Stromal cell of bone marrow (primary cell): ENCODE measurements around the gene CSRP1.
A peak's percentile ranks its signal among the peaks of the same experiment; 100 is the strongest.
"Not testable (repeated sequence)": the region's sequence is repeated elsewhere in the genome, so short reads cannot be mapped to it uniquely, and the experiment has no call there.

ENCODE experiments used
- DNase-seq: peaks from one replicate; pipeline ENCODE4 v3.0.0-alpha.2; 2012; ENCODE audit warnings: low read depth

The CSRP1 gene

DNA sequence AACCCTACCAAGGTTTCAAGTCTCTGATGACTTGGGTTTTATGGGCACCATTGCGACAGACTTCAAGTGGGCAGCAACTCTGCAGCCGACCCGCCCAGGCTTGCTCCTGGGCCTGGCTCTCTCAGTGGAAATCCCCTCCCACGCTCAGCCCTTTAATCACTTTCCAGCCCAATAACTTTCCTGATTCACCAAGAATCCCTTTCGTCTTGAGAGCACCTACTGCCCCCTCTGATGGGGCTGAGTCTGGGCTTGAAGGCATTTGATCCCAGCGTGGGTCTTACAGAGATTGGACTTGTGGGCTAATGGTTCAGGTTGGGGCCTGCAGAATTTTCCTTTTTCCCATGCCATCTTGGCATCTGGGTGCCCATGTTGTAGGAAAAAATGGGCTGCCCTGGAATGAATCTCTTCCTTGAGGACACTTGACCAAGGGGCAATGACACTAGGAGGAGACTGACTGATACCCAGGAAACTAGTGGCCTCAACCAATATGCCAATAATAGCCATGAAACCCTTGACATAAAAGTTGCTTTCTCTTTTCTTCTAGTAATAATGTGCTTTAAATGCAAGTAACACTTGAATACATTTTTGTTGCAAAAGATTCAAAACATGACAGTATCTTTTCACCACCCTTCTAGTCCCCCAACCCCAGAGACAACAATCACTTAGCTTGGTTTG, 30.1 kb downstream of the CSRP1 start:
- no peak for DNase-seq

DNA sequence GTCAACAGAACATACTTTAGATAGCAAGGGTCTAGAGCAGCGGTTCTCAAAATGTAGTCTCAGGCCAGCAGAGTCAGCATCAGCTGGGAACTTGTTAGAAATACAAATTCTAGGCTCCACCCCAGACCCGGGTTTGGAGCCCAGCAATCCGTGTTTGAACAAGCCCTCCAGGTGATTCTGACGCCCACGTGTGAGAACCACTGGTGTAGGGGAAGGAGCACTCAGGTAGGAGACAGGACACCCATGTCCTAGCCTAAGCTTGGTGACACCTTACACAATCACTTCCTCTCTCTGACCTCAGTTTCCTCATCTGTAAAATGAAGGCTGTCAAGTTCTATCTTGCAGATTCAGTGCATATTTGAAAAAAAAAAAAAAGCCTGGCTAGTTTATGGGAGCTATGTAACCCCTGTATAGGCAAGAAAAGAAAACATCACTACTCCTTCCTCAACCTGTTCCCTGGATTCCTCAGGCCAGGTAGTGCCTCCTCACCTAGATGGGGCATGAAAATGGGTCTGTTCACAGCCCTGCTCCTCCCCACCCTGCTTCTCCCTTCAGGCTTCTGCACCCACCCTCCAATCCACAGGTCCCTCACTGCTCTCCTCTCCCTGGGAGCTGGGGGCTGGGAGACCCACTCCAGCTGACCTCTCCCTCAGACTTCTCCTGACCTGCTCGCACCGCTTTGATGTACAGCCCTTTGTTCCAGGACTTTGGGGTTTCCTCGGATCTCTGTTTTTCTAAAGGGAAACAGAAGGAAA, 30.8 kb downstream of the CSRP1 start:
- DNase-seq = no peak

DNA sequence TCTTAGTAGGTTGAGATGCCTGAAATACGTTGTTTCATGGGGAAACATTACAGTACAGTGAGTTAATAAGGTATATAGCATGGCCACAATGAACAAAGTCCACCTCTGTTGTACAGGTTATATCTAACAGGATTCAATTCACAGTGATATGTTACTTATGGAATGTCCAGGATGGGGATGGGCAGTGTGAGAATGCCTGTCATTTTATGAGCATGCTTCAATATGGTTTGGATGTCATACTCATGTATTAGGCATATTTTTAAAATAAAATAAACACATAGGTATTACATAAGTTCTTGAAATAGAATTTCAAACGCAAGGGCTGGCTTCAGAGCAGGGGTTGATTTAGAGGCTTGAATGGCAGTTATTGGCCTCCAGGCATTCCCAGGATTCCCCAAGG, 31.8 kb downstream of the CSRP1 start:
- no peak for DNase-seq

DNA sequence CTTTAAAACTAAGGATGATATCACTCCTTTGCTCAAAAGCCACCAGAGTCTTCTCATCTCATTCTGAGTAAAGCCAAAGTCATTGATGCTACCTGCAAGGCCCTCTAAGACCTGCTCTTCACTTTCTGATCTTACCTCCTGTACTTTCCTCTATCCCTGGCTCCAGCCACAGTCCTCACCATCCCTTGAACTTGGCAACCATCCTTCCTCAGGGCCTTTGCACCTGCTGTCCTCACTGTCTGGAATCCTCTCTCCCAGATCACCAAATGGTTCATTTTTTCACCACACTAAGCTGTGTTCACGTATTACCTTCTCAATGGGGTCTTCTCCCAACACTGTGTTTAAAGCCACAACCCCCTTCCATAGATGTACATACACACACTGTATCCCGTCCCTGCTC, 33.6 kb downstream of the CSRP1 start:
- no peak for DNase-seq

DNA sequence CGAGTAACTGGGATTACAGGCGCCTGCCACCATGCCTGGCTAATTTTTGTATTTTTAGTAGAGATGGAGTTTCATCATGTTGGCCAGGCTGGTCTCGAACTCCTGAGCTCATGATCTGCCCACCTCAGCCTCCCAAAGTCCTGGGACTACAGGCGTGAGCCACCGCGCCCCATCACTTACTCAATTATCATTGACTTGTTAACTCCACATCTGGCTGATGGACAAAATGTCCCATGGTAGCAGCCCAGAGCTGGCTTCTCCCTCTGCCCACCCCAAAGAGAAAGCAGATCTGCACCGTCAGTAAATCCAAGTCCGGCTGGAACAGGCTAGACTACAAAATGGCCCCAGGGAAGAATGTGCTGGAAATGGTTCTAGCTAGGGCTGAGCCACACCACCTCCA, 34.6 kb downstream of the CSRP1 start:
- DNase-seq = not testable (repeated sequence)

DNA sequence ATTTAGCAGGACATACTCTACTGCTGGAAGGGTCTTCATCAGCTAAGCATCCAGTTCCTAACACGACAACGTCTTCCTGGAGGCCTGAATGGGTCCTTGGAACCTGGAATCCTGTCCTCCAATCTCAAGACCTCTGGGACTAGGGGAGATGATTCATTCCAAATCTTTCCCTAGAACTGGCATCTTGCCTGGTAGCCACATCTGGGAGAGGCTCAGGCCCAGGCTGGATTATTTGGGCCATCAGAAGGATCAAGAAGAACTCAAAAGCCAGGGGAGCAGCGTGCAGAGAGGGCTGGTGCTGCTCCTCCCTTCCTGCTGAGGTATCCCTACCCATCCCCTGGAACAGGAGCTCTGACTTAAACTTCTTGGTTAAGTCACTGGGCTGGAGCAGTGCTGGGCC, 35.2 kb downstream of the CSRP1 start:
- peak; percentile 84 for DNase-seq

DNA sequence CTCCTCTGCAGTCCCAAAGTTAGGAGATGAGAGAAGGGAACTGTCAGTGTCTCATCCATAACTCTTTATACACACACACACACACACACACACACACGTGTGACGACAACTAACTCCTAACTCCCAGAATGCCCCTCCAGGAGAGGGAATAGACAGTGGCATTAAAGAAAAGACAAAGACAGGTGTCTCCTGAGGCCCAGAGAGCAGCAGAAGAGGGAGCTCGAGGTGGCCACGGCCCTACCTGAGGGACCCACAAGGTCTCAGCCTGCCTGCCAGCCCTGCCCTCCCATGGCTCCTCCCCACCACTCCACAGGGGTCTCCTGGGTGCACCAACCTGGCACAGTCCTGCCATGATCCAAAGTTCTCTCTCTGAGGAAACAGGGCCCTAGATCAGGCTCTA, 36.3 kb downstream of the CSRP1 start:
- DNase-seq = no peak

DNA sequence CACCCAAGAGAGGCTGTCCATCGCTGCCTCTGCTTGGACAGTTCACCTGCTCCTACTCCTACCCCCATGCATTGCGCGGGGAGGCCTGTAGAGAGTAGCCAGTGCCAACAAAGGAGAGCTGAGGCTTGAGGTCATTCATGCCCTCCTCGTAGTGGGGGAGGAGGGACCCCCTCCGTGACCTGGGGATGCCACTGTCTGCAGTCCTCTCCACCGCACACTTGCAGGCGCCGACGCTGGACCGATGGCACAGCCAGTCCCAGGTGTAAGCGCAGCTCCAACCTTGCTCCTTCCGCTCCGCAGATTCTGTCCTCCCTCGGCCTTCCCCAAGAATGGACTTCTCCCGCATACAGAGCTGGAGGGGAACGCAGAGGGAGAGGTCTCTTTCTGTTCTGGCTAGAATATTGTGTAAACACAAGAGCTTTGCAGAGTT, 37.3 kb downstream of the CSRP1 start:
- DNase-seq = no peak

DNA sequence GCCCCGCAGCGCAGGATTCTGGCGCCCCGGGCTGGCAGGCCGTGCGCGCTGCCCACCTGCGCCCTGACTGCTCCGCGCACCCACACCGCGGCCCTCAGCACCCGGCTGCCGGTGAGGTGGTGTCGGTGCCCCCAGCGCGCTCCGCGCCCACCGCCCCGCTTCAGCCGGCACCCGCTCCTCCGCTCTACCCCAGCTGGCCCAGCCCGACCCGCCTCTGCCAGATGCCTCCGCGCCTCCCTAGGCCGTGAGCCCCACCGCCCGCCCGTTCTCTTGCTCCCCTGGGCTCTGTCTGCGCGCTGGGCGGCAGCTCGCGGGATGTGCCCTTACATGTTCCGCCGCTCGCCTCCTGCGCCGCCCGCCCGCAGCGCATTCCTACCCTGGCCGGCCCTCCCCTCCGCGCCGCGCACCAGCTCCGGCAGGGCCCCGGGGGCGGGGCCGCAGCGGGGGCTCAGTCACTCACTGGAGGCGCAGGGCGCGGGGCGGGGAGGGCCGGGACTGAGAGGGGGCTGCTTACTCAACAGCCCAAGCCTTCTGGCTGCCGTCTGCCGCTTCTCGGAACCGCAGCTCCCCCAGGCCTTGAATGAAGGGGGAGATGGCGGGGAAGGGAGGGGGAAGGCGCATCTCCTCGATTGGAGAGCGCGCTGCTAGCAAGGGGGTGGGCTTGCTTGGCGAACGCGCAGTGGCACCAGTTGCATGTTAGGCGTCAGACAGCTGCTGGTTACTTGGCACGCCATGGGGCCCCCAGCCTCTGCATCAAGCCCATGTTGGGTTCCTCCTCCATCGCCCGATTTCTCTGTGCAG, 37.9 kb downstream of the CSRP1 start, which contains the start of gene PHLDA3:
Gene PHLDA3, minus strand, starts transcription at position 345 of the 801 bp plus-strand sequence. CDS start 402 bp downstream, outside the sequence.
- DNase-seq = peak; percentile 91

DNA sequence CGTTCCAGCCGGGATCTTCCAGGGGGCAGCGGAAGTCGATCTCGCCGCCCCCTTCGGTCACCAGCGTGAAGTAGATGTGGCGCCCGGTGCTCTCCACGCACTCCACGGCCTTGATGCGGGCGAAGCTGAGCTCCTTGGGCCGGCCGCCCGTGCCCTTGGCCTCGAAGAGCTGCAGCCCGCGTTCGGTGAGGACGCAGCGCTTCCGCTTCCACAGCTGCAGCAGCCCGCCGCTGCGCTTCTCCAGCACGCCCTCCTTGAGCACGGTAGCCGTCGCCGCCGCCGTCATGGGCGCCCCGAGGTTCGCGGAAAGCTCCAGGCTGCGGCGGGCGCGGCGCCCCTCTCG, 38.5 kb downstream of the CSRP1 start:
- DNase-seq = no peak

DNA sequence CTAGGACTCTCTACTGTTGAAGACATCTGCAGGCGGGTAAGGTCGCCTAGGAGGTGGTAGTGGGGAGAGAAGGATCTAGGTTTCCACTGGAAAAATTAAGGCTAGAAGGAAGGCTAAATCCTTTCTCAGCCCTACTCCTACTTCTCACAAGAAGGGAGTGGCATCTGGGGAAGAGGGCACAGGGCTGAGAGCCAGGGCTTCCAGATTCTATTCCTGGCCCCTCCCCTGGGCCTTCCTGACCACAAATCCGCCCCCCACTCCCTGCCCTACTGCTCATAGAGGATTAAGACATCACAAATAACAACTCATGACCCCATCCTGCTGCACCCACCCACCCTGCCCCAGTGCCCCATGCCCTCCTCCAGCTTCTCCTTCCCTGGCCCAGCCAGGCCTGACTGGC, 40.4 kb downstream of the CSRP1 start:
- no peak for DNase-seq

DNA sequence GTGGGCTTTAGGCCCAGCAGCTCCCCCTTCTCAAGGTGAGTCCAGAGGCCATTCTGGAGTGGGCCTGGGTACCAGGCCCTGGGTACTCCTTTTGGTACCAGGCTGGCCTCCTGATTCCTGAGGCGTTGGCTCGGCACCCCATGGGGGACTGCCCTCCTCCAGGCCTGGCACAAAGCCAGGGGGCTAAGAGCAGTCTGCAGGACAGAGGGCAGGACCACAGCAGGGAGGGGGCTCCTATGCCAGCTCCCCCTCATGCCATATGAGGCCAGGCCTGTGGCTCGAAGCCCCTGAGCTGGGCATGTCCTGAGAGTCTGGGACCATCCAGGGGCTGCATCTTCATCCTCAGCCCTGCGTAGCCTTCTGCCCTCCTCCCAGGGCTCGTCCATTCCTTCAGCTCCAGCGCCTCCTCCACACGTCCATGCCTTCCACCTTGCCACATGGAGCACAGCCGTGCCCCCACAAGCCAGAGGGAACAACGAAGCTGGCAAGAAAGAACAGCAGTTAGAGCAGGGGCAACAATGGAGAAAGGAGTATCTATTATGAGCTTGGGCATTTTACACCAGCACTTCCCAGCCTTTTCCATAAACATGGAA, 41.1 kb downstream of the CSRP1 start:
- no peak for DNase-seq

DNA sequence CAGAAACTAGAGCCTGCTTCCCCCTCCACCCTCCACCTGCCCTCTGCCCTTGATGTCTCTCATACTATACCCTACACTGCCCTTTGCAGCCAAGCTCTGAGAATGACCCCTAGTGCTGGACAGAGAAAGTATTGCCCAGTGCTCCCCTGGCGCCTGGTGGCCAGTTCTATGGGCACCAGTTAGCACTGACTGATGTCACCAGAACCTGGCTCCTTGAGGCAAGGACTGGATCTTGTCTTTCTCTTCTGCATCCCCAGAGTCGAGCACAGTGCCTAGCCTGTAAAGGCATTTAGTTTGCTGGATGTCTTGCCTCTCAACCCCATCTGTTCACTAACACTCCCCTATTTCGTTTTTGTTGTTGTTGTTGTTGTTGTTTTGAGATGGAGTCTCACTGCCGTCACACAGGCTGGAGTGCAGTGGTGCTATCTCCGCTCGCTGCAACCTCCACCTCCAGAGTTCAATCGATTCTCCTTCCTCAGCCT, 43.8 kb downstream of the CSRP1 start:
- no peak for DNase-seq

DNA sequence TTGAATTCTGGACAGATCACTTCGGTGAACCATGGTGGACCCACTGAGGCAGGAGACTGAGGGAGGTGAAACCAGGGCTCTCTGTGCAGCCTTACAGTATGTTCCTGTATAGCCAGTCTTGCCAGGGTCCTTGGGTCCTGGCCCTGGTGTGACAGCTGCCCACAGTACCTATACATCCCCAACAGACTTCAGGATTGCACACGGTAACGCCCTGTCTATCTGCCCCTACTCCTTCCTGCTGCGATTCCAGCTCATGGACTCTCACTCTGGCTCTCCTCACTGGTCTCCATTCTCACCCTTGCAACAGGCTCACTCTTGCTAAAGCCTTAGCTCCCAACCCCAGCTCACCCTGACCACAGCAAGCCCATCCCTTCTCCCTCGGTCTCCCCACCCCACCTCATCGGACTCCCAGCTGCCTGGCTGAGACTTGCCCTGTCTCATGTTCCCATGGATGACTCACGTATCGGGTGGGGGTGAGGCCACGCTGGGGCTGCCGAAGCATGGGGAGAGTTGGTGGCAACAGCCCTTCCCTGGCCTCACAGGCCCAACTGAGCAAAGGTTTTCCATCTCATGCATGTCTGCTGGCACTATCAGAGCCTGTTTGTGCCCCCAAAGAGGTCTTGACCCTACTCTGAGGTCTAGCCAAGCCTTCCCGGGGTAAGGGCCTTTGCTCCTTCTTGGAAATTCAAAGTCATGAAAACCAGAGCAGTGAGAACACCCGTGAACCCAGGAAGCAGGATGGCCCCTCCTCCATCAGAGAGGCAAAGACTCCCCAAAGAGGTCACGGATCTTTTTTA, 45.1 kb downstream of the CSRP1 start:
- peak; percentile 99 for DNase-seq

DNA sequence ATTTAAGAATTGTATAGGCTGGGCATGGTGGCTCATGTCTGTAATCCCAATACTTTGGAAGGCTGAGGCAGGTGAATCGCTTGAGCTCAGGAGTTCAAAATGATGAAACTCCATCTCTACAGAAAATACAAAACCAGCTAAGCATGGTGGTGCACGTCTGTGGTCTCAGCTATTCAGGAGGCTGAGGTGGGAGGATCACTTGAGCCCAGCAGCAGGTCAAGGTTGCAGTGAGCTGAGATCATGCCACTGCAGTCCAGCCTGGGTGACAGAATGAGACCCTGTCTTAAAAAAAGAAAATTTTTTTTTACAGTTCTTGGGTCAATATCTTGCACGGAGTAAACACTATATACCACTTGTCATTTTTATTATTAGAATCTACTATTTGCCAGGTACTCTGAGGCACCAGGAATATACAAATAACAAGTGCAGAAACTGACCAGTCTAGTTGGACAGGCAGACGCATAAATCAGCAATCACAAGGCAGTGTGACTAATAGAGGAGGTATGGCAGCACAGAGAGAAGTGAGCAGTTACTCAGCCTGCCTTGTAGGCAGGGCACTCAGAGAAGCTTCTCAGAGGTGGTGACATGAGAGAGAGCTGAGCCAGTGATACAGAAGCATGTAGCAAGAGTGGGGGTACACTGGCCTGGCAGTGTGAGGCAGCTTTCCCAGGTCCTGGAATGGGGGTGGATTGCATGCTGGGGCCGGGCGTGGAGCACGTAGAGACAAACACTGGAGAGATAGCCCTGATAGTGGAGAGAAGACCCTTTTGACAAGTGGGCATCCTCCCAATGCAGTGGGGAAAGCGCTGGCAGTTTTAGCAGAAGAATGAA, 45.9 kb downstream of the CSRP1 start:
- DNase-seq = peak; percentile 96

DNA sequence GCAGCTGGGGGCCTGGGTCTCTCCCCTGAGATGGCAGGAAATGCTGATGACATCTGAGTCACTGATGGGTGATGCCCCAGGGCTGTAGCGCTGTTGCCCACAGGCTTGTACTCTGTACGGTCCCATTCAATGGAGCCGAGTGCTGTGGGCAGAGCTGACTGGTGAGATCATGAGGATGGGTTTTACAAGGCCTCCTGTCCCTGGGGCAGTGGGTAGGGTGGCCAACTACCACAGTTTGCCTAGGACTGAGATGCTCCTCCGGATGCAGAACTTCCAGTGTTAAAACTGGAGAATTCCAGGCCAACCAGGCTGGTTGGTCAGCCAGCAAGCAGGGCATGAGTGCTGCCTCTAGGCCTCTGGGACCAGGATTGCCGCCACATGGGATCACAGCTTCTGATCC, 47.1 kb downstream of the CSRP1 start:
- no peak for DNase-seq

DNA sequence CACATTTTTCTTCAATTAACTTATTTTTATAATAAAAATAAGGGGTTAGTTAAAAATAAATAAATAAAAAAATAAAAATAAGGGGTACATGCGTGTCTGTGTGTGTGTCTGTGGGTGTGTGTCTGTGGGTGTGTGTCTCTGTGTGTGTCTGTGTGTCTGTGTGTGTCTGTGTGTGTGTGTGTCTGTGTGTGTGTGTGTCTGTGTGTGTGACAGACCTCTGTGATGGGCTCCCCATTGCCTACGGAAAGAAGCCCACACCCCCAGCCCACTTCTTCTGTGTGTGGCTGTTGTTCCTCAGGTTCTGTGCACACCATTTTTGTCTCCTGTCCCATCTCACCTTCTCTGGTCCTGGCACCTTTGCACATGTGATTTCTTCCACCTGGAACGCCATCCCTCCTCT, 47.9 kb downstream of the CSRP1 start:
- no peak for DNase-seq

DNA sequence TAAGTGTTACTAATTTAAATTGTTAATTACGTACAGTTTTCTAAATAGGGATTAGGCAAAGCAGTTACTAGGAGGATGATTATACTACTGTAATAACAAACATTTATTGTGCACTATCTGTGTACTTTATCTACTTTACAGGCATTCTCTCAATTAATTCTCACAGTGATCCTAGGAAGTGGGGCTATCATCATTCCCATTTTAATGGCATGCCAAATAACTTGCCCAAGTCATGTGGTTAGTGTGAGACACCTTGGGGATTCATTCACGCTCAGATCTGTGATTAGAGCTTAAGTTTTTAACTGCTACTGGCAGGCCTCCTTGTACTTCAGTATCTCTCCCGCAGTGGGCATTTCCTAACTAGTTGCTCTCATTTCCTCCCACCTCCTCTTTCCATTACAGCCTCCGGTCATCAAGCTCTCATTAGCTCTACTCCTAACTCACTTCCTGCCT, 49.4 kb downstream of the CSRP1 start:
- DNase-seq = no peak

DNA sequence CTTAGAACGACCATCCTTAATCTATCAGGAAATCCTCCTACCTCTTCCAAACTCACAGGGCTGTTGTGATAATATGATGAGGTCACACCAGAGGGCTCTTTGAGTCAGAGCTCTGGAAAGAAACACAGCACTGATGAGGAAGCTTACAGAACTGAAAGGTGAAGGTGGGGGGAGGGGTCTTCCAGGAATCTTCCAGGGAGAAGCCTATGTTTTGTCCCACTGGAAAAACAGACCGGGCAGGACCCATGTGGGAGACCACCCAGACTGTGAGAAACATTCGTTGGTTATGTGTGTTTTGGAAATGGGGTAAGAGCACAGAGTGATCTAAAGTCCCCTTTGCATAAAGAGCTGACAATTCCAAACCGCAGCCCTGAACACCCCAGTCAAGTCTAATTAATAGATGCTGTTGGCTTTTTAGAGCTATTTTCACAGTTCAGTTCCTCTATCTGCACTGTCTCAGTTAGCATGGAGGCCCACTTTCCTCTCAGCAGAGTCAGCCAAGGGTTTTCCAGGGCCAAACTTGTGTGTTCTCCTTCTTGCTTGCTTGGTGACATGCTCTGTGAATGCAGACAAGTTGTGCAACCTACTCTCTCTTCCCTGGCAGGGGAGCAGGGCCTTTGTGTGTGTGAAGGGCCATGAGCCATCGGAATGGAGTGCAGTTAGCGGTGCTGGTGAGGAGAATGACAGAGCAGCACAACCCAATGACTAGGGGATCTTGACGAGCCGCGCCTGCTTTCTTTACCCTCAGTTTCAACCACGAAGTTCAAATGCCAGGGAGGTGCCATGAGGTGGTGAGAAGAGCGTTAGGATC, 50.2 kb downstream of the CSRP1 start:
- peak; percentile 98 for DNase-seq

DNA sequence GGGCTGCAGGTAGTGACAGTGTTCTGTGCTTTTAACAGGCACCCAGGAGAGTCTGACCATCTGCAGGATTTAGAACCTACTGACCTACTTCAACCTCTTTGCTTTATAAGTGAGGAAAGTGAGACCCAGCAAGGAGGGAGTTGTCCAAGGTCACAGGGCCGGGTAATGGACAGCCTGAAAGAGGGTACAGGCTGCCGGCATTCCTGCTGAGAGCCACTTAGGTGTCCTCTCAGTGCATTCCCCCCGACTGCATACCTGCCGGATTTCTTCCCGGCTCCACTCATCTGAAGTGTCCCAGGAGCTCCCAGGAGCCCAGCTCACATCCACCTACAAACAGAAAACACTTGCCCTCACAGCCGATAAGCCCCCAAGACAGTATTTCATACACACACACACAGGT, 51.8 kb downstream of the CSRP1 start:
- DNase-seq = no peak
